ENCODE data around the gene PDLIM4.

PDLIM4 gene

DNA sequence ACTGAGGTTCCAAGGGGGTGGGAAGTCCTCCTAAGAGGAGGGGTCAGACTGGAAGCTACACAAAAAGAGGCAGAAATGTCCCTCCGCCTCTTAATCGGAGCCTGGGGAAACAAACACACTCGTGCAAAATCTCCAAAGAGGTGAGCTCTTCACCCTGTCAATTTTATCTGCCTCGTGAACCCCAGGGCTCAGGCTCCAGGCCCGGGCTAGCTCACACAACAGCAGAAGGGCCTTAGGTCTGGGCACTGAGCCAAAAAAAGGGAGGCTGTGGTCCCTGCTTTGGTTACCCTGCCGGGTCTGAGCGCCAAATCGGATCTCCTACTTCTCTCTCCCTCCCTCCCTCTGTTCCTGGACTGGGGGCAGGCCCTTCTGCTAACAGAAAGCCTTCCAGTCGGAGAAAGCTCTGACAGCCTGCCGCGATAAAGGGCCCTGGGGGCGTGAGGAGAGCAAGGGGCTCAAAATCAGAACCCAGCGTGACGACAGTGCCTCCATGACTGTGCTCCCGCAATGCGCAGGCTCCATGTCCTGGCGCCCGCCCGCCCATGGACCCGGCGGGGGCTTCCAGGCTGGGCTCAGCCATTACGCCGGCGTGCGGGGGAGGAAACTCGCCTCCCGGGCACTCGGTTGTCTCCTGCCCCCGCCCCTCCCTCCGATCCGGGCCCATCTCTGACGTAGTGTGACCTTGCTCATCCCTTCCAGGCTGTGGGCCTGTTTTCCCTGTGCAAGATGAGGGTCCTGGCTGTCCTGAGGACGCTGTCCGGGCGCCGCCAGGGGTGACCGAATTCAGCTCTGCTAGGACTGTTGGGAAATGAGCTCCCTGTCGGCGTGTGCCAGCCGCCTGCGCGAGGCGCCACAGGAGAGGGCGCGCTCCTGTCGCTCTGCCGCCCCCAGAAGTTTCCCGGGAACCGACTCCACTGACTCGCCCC, 35.8 kb downstream of the PDLIM4 start:
- DNase-seq: peak; percentile 91

DNA sequence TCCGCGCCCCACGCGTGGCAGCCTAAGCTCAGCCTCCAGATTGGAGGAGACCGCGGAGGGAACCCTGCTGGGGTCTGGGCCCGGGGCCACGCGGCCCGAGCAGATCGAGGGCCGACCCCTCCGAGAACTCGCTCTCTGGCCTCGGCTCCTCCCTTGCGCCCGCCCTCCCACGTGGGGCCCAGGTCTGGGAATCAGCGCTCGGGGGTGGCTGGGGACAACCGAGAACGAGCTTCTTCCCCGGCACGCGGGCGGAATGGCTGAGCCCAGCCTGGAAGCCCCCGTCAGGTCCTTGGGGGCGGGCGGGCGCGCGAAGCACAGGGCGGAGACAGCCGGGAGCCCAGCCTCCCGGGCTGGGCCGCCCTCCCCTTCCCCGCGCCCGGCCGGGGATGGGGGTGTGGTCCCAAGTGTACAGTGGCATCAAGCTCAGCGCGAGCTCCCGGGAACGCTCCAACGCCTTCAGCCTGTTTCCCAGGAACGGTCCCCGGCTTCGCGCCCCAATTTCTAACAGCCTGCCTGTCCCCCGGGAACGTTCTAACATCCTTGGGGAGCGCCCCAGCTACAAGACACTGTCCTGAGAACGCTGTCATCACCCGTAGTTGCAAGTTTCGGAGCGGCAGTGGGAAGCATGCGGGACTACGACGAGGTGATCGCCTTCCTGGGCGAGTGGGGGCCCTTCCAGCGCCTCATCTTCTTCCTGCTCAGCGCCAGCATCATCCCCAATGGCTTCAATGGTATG, 36.7 kb downstream of the PDLIM4 start, which contains the start of gene SLC22A4:
Gene SLC22A4, plus strand, starts transcription at position 403 of the 736 bp plus-strand sequence. Its CDS starts 223 bp downstream, at position 626.
- peak; percentile 93 for DNase-seq

DNA sequence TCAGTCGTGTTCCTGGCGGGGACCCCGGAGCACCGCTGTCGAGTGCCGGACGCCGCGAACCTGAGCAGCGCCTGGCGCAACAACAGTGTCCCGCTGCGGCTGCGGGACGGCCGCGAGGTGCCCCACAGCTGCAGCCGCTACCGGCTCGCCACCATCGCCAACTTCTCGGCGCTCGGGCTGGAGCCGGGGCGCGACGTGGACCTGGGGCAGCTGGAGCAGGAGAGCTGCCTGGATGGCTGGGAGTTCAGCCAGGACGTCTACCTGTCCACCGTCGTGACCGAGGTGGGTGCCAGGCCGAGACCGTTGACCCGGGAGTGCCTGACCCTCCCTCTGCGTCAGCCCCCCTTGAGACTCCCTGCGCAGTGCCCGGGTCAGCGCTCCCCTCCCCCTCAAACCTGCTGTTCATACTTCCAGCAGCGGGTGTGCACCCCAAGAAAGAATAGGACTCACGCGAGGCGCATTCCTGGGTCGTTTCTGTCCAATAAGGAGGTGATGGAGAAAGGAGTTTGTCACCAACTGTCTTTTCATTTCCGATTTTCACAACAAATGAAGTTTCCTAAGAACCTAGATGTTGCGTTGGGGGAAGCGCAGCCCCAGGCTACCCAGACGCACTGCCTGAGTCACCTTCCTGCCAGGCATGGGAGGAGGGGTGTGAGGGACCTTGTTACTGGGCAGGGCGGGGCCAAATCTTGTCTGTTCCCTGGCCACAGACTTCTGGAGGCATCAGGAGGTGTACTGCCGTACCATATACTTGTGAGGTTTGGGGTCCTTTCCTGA, 37.4 kb downstream of the PDLIM4 start:
- DNase-seq: peak; percentile 83

DNA sequence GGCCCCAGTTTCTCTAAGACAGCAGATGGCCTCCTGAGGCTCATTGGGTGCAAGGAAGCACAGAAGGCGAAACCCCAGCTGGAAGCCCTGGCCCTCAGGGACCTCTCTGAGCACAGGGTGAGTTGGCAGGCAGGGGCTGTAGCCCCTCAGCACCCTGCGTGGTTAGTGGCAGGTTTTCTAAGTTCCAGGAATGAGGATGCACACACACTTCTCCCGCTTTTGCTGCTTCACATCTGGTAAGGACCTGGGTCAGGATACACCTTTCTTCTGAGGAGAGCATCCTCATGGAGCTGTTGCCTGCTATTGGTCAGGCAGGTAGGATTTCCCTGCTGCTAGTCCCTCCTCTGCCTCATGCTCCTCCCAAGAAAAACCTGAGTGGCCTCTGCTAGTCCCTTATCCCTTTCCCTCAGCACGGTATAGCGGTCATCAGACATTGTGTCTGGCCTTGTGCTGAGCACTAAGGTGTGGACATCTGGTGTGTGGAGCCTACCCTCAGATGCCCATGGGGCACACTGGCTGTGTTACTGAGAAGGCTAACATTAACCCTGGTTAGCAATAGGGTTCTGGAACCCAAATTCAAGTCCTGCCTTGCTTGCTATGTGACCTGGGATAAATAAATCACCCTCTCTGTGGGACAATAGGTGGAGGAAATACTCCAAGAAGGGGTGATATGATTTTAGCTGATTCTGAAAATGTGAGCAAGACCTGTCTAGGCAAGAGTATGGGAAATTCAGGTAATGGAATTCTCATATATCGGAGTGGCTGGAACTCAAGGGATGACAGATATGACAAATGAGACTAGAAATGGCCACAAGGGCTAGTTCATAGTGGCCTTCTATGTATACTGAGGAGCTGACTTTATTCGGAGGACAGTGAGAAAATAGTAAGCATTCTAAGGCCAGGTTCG, 38.3 kb downstream of the PDLIM4 start:
- no peak for DNase-seq

GRCh38 chr5:132296412-132297016, 39.0 kb downstream of the PDLIM4 start:
- DNase-seq: peak; percentile 53

- DNase-seq: peak; percentile 38
Observed at GRCh38 chr5:132297211-132297940, 39.9 kb downstream of the PDLIM4 start.

DNA sequence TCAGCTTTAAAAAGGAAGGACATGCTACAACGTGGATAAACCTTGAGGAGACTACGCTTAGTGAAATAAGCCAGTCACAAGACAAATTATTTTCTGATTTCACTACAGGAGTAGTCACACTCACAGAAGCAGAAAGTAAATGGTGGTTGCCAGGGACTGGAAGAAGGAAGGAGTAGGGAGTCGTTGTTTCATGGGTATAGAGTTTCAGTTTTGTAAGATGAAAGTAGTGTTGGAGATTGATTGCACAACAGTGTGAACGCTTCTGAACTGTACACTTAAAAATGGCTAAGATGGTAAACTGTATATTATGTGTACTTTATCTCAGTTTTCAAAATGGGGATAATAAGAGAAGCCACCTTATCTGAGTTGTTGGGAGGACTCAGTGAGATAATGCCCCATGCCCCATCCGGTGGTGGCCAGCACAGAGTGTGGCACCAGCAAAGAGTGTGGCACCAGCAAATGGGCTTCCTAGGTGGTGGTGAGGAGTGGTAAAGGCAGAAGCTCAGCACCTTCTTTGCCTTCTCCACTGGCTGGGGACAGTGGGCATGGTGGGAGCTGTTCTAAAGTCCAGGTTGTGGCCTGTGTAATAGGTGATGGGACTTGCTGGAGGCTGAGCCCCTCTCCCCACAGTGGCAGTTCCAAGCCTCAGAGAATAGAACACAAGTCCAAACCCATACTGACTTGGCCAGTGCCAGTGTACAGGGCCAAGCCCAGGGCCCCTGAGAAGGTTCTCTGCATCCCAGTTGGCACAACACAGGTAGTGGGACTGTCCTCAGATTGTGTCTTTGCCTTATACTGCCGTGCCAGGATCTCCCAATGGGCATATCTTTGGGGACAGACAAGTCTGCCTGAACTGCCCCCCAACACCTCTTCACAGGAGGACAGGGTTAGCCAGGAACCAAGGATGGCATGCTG, 41.1 kb downstream of the PDLIM4 start:
- peak; percentile 46 for DNase-seq

- no peak for DNase-seq
Observed at GRCh38 chr5:132299917-132300316, 42.4 kb downstream of the PDLIM4 start.

- DNase-seq: no peak
Observed at GRCh38 chr5:132300577-132301343, 43.3 kb downstream of the PDLIM4 start.

- DNase-seq: peak; percentile 38
Observed at GRCh38 chr5:132301344-132302271, 44.1 kb downstream of the PDLIM4 start.

DNA sequence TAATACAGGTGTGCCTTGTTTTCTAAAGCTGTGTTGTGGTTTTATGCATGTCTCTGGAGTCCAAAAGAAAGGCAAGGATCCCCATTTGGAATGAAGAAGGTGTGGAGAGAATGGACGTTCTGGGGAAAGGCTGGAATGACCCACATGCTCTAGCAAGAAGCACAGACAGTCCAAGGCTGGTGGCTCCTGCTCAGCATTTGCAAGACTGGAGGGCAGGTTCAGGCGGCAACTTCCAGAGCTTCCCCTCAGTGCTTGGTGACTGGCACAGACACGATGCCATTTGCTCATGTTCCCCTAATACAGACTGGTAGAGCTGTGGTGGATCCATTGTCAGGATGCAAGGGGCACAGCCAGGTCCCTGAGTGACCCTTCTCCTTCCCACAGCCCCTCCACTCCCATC, 44.9 kb downstream of the PDLIM4 start:
- DNase-seq: peak; percentile 23

GRCh38 chr5:132303589-132303988, 46.1 kb downstream of the PDLIM4 start:
- DNase-seq: no peak

- no peak for DNase-seq
Observed at GRCh38 chr5:132305420-132305819, 47.9 kb downstream of the PDLIM4 start.

DNA sequence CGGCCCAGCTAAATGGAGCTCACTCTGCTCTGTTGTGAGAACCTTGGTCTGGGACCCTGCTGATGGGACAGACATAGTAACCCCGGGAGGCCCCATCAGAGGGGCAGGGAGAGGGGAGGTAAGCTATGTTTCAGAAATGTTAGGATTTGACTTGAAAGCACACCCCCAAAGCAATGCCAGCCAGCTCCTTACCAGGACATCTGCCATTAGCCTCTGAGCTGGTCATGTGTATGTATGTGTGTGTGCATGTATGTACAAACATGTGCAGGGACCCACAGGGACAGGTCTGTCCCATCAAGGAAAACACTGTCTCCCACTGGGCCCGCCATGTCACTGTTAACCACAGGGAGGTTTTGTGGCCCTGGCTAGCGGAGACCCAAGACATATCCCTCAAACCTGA, 51.2 kb downstream of the PDLIM4 start:
- no peak for DNase-seq

DNA sequence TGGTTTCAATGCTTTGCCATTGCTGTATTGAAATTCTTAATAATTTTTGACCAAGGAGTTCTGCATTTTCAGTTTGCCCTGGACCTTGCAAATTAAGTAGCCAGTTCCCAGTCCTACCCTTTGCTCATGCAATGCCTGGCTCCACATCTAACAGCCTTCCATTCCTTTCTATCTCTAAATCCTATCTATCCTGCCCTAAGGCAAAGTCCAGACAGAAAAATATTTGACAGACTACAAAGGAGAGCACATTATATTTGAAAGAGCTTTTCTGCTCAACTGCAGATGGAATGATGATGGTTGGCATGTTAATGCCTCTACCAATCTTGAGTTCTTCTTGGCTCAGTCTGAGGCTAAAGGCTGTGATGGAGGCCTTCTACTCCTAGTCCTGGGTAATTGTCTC, 52.2 kb downstream of the PDLIM4 start:
- DNase-seq: no peak

DNA sequence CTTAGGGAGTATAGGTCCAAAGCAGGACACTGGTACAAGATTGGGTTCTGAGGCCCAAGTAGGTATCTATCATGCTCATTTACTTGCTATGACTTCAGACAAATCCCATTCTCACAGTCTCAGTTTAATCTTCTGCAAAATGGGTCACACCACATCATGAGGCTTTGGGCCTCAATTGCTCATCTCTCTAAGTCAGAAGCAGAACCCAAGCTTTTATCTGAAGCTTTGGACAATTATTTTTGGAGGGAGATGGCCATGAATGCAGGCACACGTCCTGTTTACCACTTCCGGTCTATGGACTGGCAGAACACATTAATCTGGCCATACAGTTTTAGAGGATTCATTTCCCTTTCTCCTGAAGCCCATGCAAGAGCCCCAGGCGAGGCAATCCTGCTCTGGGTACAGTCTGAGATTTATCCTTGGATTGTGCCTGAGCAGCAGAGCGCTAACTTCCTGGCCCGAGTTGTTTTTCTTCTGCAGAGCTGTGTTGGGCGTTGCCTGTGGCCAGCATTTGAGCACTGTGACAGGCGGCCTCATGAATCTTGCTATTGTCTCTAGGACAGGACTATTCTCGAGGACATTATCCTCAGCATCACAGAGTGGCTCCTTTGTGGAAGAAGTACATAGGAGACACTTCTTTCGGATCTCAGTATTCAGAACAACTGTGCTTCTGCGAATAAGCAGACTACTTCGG, 52.8 kb downstream of the PDLIM4 start:
- DNase-seq: no peak

DNA sequence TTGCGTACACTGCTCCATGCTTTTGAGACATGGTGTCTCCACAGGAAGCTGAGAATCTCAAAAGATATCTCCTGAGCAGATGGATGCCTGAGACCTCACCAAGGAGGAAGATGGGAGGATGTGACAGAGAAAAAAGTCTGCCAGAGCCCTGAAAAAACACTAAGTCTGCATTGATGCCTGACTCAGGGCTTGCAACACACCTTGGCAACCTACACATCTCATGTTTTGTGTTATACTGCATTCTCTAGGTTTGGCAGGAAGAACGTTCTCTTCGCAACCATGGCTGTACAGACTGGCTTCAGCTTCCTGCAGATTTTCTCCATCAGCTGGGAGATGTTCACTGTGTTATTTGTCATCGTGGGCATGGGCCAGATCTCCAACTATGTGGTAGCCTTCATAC, 55.9 kb downstream of the PDLIM4 start:
- no peak for DNase-seq

Measured in activated CD8-positive, alpha-beta memory T cell treated with anti-CD3 and anti-CD28 coated beads, Interleukin-2, amount 50 U/mL, for 48 hours (primary cell).